ENCODE results near the gene BCL2L15. TPM values are rescaled to one million over a fixed set of nuclear protein-coding genes. Genes with fewer than 3 reads are reported as not detected.

BCL2L15 gene
- under 0.01 TPM in 1 of 2 replicates, not detected in the other for total RNA-seq

DNA sequence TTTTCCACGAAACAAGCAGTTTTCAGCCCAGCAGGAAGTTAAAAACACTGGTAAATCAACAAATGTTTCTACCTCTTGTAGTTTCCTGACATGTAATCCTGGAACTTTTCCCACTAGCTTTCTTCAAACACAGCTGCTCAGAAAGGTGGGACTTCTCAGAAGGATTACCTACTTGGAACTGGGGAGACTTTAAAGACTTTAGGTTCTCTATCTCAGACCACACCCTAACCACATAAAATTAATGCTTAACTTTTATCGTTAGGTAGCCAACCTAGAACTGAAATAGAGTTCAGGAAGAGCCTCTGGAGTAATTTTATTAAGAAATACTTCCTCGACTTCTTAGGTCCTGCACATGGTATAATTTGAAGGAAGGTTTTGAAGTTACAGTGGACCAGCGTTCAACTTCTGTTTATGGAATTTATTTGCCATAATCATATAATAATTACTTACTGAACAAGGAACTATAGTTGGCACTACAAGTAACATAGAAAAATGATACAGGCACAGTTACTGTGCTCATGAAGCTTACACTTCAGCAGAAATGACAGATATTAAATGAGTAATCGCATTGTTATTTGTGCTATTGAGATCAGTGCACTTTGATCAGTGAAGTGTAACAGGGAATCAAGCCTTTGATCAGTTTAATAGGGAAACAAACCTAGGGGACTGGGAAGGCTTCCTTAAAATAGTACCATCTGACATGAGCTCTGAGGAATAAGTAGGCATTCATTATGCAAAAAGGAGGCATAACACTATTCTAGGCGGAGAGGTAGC is at the start of gene BCL2L15:
TSS of gene BCL2L15 (minus strand) at position 180 of the 774 bp plus-strand sequence. CDS start 206 bp downstream, outside the sequence.

DNA sequence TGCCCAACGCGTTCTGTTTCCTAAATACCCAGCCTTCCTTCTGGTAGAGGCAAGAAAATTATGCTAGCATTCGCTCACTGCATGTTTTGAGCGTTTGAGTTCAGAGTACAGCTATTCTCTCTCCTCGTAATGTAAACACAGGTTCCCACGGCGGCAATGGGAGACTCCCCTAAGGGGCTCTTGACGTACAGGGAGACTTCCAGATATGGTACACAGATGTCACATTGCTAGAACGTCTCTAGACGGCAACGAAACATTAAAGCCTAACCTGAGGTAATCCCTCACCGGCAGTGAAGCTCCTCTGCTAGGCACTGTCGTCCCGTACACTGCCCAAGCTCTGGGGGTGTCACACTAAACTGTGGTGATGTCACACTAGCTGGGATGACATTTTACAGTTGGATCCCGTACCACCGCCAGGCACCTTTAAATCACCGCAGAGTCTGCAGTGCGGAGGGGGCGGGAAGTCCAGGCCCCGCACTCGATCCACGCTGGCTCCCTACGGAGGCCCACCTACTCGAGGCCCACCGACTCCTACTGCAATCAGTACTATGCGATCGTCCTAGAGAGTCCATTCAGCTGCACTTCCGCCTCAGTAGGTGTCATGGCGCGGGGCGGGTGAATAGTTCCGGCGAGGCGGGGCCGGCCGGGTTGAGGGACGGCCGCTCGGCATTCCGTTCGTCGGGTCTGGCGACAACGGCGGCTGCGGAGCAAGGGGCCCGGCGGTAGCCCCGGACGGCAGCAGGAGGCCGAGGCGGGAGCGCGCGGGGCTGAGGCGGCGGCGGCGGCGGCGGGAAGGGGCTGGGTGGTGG is 41.8 kb upstream of the BCL2L15 start, which contains the start of gene HIPK1:
TSS of gene HIPK1 (plus strand) at position 384 of the 809 bp plus-strand sequence.

DNA sequence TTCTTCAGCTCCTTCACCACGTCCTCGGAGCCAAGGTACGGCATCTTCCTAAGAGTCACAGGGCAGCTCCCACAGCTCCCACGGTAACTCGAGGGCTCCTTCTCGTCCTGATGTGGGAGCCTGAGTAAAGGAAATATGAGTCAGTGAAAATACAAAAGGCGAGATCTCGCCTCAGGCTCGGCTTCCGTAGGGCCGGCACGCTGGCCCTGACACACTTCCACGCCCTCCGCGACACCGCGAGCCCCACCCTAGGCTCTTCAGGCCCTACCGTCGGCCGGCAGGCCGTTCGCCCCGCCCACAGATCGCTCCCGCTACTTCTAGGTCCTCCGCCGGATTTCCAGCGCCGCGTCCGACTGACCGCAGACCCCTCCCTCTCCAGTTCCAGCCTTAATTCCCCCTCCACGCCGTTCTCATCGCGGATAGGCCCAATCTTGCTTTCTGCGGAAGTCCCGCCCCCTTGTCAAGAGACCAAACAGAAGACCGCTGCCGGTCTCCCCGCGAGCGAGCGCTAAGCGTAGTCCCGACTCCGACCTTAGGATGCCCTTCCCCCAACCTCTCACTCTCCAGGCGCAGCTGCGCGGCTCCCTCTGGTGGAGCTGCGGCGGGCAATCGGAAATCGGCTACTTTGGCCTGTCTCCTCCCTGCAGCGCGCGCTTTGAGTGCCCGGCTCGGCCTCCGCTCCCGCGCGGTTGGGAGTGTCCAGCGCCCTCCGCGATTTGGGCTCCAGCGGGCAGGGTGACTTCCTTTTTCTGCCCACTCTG is 17.5 kb upstream of the BCL2L15 start, which contains the start of the genes AP4B1 and DCLRE1B:
TSS of gene AP4B1 (minus strand) at position 126 of the 761 bp plus-strand sequence. CDS start at position 44, 82 bp downstream.
TSS of gene DCLRE1B (plus strand) at position 653 of the 761 bp plus-strand sequence. CDS start 261 bp downstream, outside the sequence.

DNA sequence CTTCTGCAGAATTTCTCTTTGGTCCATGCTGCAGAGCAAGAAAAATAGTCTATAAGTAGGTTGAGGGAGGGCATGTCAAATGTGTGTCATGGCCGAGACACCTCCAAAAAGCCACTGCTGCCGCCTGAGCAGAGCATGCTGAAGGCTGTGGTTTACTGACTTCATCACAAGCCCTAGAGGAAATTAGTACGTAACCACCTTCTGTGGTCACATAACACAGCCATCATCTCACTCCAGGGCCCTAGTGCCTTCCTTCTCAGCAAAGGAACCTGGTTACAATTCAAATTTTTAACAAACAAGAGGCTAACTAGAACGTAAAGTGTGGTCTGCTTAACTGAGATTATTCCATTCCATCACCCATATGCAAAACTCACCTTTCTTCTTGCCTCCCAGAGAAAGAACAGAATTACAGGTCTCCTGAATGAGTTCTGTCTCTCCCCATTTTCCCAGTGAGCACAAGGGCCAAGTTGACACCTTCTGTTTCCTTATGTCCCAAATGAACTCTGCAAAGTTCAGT is 15.7 kb downstream of the BCL2L15 start, which contains the start of gene PTPN22:
TSS of gene PTPN22 (minus strand) at position 116 of the 517 bp plus-strand sequence.

Other genes starting within 250 kb of the BCL2L15 start
- 13.1 and 25.4 TPM in 2 replicates for gene PHTF1, start 128.1 kb downstream of the BCL2L15 start, total RNA-seq
- gene RSBN1, start 75.1 kb downstream of the BCL2L15 start, total RNA-seq, result 4.3 and 9.5 TPM in 2 replicates
- gene PTPN22, start 15.9 kb downstream of the BCL2L15 start, total RNA-seq, result 0.34 TPM in 1 of 2 replicates, not detected in the other
- 7.9 and 10.1 TPM in 2 replicates for gene AP4B1, start 17.2 kb upstream of the BCL2L15 start, total RNA-seq
- 4.8 and 7.1 TPM in 2 replicates for gene DCLRE1B, start 17.7 kb upstream of the BCL2L15 start, total RNA-seq
- gene HIPK1, start 41.7 kb upstream of the BCL2L15 start, total RNA-seq, result 14.5 and 17.7 TPM in 2 replicates
- gene OLFML3, start 91.9 kb upstream of the BCL2L15 start, total RNA-seq, result 320 and 623 TPM in 2 replicates

Measured in pericardium fibroblast (primary cell).